Measurements from ENCODE around the gene TTC39B.

TTC39B gene

DNA sequence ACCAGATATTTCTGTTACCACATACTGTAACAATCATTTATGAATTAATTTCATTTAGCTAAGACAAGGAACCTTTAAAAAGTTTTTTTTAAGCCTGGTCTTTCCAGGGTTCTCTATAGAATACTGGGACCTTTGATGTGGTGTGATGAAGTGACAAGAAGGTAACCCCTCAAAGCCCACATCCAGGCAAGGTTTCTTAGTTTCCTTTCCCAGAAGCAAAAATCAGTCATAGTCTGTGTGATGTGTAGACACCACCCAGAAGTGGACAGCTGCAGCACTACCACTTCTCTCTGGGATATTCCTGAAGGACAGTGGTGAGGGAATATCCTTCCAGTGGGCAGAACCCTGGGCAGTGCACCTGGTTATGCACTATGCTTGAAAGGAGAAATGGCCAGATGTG, 115.6 kb downstream of the TTC39B start:
- Histone ChIP-seq H2BK15ac (ENCODE audit: low read depth, poor library complexity, severe bottlenecking) (no peak overlapping the region), H4K8ac (ENCODE audit: low read length) (no peak overlapping the region), H2BK5ac (ENCODE audit: low read depth, low read length, poor library complexity, severe bottlenecking) (no peak overlapping the region), H3K4ac (ENCODE audit: low read depth in 1 of 2, low read length in 2 of 2) (no peak overlapping the region), H3K9me3 (ENCODE audit: control insufficient read depth, low read length) (peaks cover 9% of the 10 kb centered on the region), H3K27ac (ENCODE audit: low read length, poor library complexity, severe bottlenecking) (no peak overlapping the region), H3K4me2 (ENCODE audit: low read length, poor library complexity, severe bottlenecking) (no peak overlapping the region), H2AFZ (ENCODE audit: low read depth, low read length) (no peak overlapping the region), H3K14ac (ENCODE audit: low read length in 2 of 2) (peak overlapping the region in 1 of 2 experiments; percentile 32), H3K27me3 (ENCODE audit: control insufficient read depth in 1 of 2, insufficient read depth in 1 of 2, low read length in 2 of 2) (no peaks in the 10 kb centered on the region), H3K36me3 (ENCODE audit: control insufficient read depth in 1 of 2, insufficient read depth in 2 of 2, low read depth in 1 of 2, low read length in 2 of 2) (peaks cover 18 to 75% of the 10 kb centered on the region in 2 experiments), H3K18ac (ENCODE audit: low read depth in 1 of 2, low read length in 2 of 2) (no peak overlapping the region), H4K91ac (ENCODE audit: low read length) (no peak overlapping the region), H3K23ac (ENCODE audit: low read length in 2 of 2) (no peak overlapping the region), H3K4me1 (ENCODE audit: control insufficient read depth, insufficient read depth, low read depth, low read length) (no peaks in the 10 kb centered on the region), H3K4me3 (ENCODE audit: insufficient read depth in 1 of 2, low read depth in 1 of 2, low read length in 2 of 2) (no peak overlapping the region), H2AK5ac (ENCODE audit: low read length, severe bottlenecking) (no peak overlapping the region), H3K9ac (ENCODE audit: low read length) (no peak overlapping the region), H2BK120ac (ENCODE audit: low read depth, low read length) (no peak overlapping the region), H2BK12ac (ENCODE audit: low read length in 2 of 2) (no peak overlapping the region), H3K79me1 (replicated peaks; ENCODE audit: low read length, poor library complexity, severe bottlenecking) (peaks cover 13% of the 10 kb centered on the region)
- no peak for DNase-seq

GRCh38 chr9:15189481-15189880, 117.5 kb downstream of the TTC39B start:
- Histone ChIP-seq H3K27ac (ENCODE audit: low read length, poor library complexity, severe bottlenecking) (no peak overlapping the region), H2BK15ac (ENCODE audit: low read depth, poor library complexity, severe bottlenecking) (no peak overlapping the region), H3K4me2 (ENCODE audit: low read length, poor library complexity, severe bottlenecking) (no peak overlapping the region), H3K4me3 (ENCODE audit: insufficient read depth in 1 of 2, low read depth in 1 of 2, low read length in 2 of 2) (no peak overlapping the region), H3K4ac (ENCODE audit: low read depth in 1 of 2, low read length in 2 of 2) (no peak overlapping the region), H3K18ac (ENCODE audit: low read depth in 1 of 2, low read length in 2 of 2) (no peak overlapping the region), H3K23ac (ENCODE audit: low read length in 2 of 2) (no peak overlapping the region), H2BK12ac (ENCODE audit: low read length in 2 of 2) (no peak overlapping the region), H3K79me1 (replicated peaks; ENCODE audit: low read length, poor library complexity, severe bottlenecking) (peaks cover 12% of the 10 kb centered on the region), H3K27me3 (ENCODE audit: control insufficient read depth in 1 of 2, insufficient read depth in 1 of 2, low read length in 2 of 2) (no peaks in the 10 kb centered on the region), H3K4me1 (ENCODE audit: control insufficient read depth, insufficient read depth, low read depth, low read length) (no peaks in the 10 kb centered on the region), H3K36me3 (ENCODE audit: control insufficient read depth in 1 of 2, insufficient read depth in 2 of 2, low read depth in 1 of 2, low read length in 2 of 2) (peaks cover 19 to 81% of the 10 kb centered on the region in 2 experiments), H2AFZ (ENCODE audit: low read depth, low read length) (no peak overlapping the region), H3K9me3 (ENCODE audit: control insufficient read depth, low read length) (no peaks in the 10 kb centered on the region), H2AK5ac (ENCODE audit: low read length, severe bottlenecking) (no peak overlapping the region), H2BK120ac (ENCODE audit: low read depth, low read length) (no peak overlapping the region), H4K91ac (ENCODE audit: low read length) (no peak overlapping the region), H3K9ac (ENCODE audit: low read length) (no peak overlapping the region), H2BK5ac (ENCODE audit: low read depth, low read length, poor library complexity, severe bottlenecking) (no peak overlapping the region), H4K8ac (ENCODE audit: low read length) (no peak overlapping the region), H3K14ac (ENCODE audit: low read length in 2 of 2) (no peak overlapping the region)
- 87% methylated on average over 7 of the region's 7 CpGs for WGBS
- DNase-seq, result no peak

DNA sequence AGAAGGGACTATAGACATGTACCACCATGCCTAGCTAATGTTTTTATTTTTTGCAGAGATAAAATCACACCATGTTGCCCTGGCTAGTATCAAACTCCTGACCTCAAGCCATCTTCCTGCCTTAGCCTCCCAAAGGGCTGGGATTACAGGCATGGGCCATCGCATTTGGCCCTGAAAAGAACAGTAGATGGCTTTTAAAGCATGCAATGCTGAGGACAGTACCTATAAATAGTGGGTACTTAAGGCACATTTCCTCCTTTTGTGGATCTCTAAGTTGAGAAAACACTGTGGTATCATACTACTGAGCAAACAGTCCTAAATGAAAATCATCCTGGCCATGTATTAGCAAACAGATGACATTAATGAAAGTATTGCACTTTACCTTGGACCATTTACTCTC, 119.4 kb downstream of the TTC39B start:
- Histone ChIP-seq H3K36me3 (ENCODE audit: control insufficient read depth in 1 of 2, insufficient read depth in 2 of 2, low read depth in 1 of 2, low read length in 2 of 2) (peaks cover 15 to 79% of the 10 kb centered on the region in 2 experiments), H3K4ac (ENCODE audit: low read depth in 1 of 2, low read length in 2 of 2) (peak overlapping the region in 1 of 2 experiments; percentile 8), H4K8ac (ENCODE audit: low read length) (no peak overlapping the region), H3K9ac (ENCODE audit: low read length) (no peak overlapping the region), H3K18ac (ENCODE audit: low read depth in 1 of 2, low read length in 2 of 2) (peak overlapping the region in 1 of 2 experiments; percentile 75), H3K23ac (ENCODE audit: low read length in 2 of 2) (no peak overlapping the region), H4K91ac (ENCODE audit: low read length) (no peak overlapping the region), H3K9me3 (ENCODE audit: control insufficient read depth, low read length) (no peaks in the 10 kb centered on the region), H3K4me3 (ENCODE audit: insufficient read depth in 1 of 2, low read depth in 1 of 2, low read length in 2 of 2) (no peak overlapping the region), H3K4me2 (ENCODE audit: low read length, poor library complexity, severe bottlenecking) (no peak overlapping the region), H3K79me1 (replicated peaks; ENCODE audit: low read length, poor library complexity, severe bottlenecking) (peaks cover 9% of the 10 kb centered on the region), H3K4me1 (ENCODE audit: control insufficient read depth, insufficient read depth, low read depth, low read length) (no peaks in the 10 kb centered on the region), H2BK5ac (ENCODE audit: low read depth, low read length, poor library complexity, severe bottlenecking) (no peak overlapping the region), H2BK12ac (ENCODE audit: low read length in 2 of 2) (no peak overlapping the region), H2AK5ac (ENCODE audit: low read length, severe bottlenecking) (no peak overlapping the region), H3K14ac (ENCODE audit: low read length in 2 of 2) (no peak overlapping the region), H3K27ac (ENCODE audit: low read length, poor library complexity, severe bottlenecking) (no peak overlapping the region), H3K27me3 (ENCODE audit: control insufficient read depth in 1 of 2, insufficient read depth in 1 of 2, low read length in 2 of 2) (no peaks in the 10 kb centered on the region), H2BK15ac (ENCODE audit: low read depth, poor library complexity, severe bottlenecking) (no peak overlapping the region), H2AFZ (ENCODE audit: low read depth, low read length) (no peak overlapping the region), H2BK120ac (ENCODE audit: low read depth, low read length) (no peak overlapping the region)
- DNase-seq, result no peak
- WGBS, result 83% methylated on average over 1 of the region's 1 CpG

DNA sequence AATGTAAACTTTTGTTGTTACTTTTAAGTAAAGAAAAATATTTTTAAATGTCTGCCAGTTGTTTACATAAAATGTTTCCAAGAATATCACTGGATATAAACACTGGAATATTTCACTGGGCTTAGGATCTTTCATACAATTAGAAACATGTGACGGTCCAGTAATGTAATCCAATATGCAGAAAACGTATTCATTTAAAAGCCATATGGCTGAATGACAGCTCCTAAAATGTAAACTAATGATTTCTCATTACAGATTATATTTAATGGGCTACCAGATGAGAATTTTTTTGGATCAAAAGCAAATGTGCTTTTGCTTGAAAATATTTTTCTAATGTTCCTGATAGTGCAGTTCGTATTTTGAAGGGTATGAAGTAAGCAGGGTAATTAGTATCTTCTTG, 124.3 kb downstream of the TTC39B start:
- Histone ChIP-seq H3K79me1 (replicated peaks; ENCODE audit: low read length, poor library complexity, severe bottlenecking) (peaks cover 5% of the 10 kb centered on the region), H4K8ac (ENCODE audit: low read length) (no peak overlapping the region)

More for the DNA sequence above, 124.3 kb downstream of the TTC39B start:
- H2BK120ac ChIP-seq (ENCODE audit: low read depth, low read length), result no peak overlapping the region
- H3K18ac ChIP-seq (ENCODE audit: low read depth in 1 of 2, low read length in 2 of 2), result no peak overlapping the region
- DNase-seq, result peak; percentile 5
- no peak overlapping the region for H4K91ac ChIP-seq (ENCODE audit: low read length)
- no peak overlapping the region for H2AK5ac ChIP-seq (ENCODE audit: low read length, severe bottlenecking)
- H3K14ac ChIP-seq (ENCODE audit: low read length in 2 of 2), result no peak overlapping the region
- no peaks in the 10 kb centered on the region for H3K9me3 ChIP-seq (ENCODE audit: control insufficient read depth, low read length)
- no peak overlapping the region for H3K4me2 ChIP-seq (ENCODE audit: low read length, poor library complexity, severe bottlenecking)
- 77% methylated on average over 3 of the region's 3 CpGs for WGBS
- no peak overlapping the region for H3K23ac ChIP-seq (ENCODE audit: low read length in 2 of 2)
- H3K9ac ChIP-seq (ENCODE audit: low read length), result no peak overlapping the region
- no peak overlapping the region for H2AFZ ChIP-seq (ENCODE audit: low read depth, low read length)
- H3K4me1 ChIP-seq (ENCODE audit: control insufficient read depth, insufficient read depth, low read depth, low read length), result no peaks in the 10 kb centered on the region
- H3K27me3 ChIP-seq (ENCODE audit: control insufficient read depth in 1 of 2, insufficient read depth in 1 of 2, low read length in 2 of 2), result no peaks in the 10 kb centered on the region
- H3K27ac ChIP-seq (ENCODE audit: low read length, poor library complexity, severe bottlenecking), result no peak overlapping the region
- no peak overlapping the region for H3K4me3 ChIP-seq (ENCODE audit: insufficient read depth in 1 of 2, low read depth in 1 of 2, low read length in 2 of 2)
- H2BK12ac ChIP-seq (ENCODE audit: low read length in 2 of 2), result no peak overlapping the region
- peaks cover 9 to 60% of the 10 kb centered on the region in 2 experiments for H3K36me3 ChIP-seq (ENCODE audit: control insufficient read depth in 1 of 2, insufficient read depth in 2 of 2, low read depth in 1 of 2, low read length in 2 of 2)
- H2BK5ac ChIP-seq (ENCODE audit: low read depth, low read length, poor library complexity, severe bottlenecking), result no peak overlapping the region
- no peak overlapping the region for H3K4ac ChIP-seq (ENCODE audit: low read depth in 1 of 2, low read length in 2 of 2)
- no peak overlapping the region for H2BK15ac ChIP-seq (ENCODE audit: low read depth, poor library complexity, severe bottlenecking)
